Keratinocyte (primary cell): ENCODE results near the gene PRKAR1B. TPM values are rescaled to one million over a fixed set of nuclear protein-coding genes. Genes with fewer than 3 reads are reported as not detected.

Source experiments
- DNase-seq: peaks from one replicate; pipeline ENCODE4 v3.0.0-alpha.2; 2011; ENCODE audit warnings: low read depth, missing footprints, low spot score
- FAIRE-seq: peaks from 2 replicates; lab custom pipeline; 2011; peaks lifted over from hg19 to GRCh38; lab: Jason Lieb, UNC
- H2AFZ ChIP-seq: 2 replicates; pipeline ENCODE4 v1.6.0; 2012; ENCODE audit warnings: low read length, control low read depth, inconsistent platforms; ENCODE audit not compliant: control insufficient read depth
- H3K27ac ChIP-seq: 2 replicates; pipeline ENCODE4 v1.5.1; 2011; ENCODE audit warnings: low read length; ENCODE audit not compliant: control insufficient read depth, insufficient read depth
- H3K27me3 ChIP-seq: 3 replicates; pipeline ENCODE4 v1.6.0; 2011; ENCODE audit warnings: low read length; ENCODE audit not compliant: control insufficient read depth, insufficient read depth; ENCODE audit errors: extremely low read depth
- H3K36me3 ChIP-seq, 2 experiments: 2 replicates in 1 of 2; 3 replicates in 1 of 2; pipeline ENCODE4 v1.5.1; 2011; ENCODE audit warnings: low read length in 2 of 2, mild to moderate bottlenecking in 1 of 2; ENCODE audit not compliant: control insufficient read depth in 2 of 2, insufficient read depth in 2 of 2; ENCODE audit errors: extremely low read depth in 1 of 2
- H3K4me1 ChIP-seq: 3 replicates; pipeline ENCODE4 v1.5.1; 2011; ENCODE audit warnings: low read length; ENCODE audit not compliant: control insufficient read depth, insufficient read depth; ENCODE audit errors: extremely low read depth
- H3K4me2 ChIP-seq: 3 replicates; pipeline ENCODE4 v1.6.0; 2011; ENCODE audit warnings: low read depth, low read length; ENCODE audit not compliant: control insufficient read depth, insufficient read depth; ENCODE audit errors: extremely low read depth
- H3K4me3 ChIP-seq, 3 experiments: fragments of 200-600 bp in 1 of 3; sonication (generic) in 1 of 3; 2 replicates in 2 of 3; 3 replicates in 1 of 3; pipeline ENCODE4 v1.5.1; 2011 to 2016; ENCODE audit warnings: low read length in 3 of 3, mild to moderate bottlenecking in 3 of 3, control low read depth in 2 of 3, inconsistent platforms in 1 of 3, low read depth in 1 of 3, mixed read lengths in 1 of 3, mixed run types in 1 of 3, moderate library complexity in 1 of 3; ENCODE audit not compliant: control insufficient read depth in 2 of 3, insufficient read depth in 2 of 3; ENCODE audit errors: extremely low read depth in 1 of 3
- H3K79me2 ChIP-seq: 2 replicates; pipeline ENCODE4 v1.6.0; 2012; ENCODE audit warnings: low read length; ENCODE audit not compliant: control insufficient read depth, insufficient read depth
- H3K9ac ChIP-seq: 3 replicates; pipeline ENCODE4 v1.6.0; 2011; ENCODE audit warnings: low read length; ENCODE audit not compliant: control insufficient read depth, insufficient read depth; ENCODE audit errors: extremely low read depth
- H3K9me1 ChIP-seq: 3 replicates; pipeline ENCODE4 v1.6.0; 2011; ENCODE audit warnings: low read length; ENCODE audit not compliant: control insufficient read depth, insufficient read depth; ENCODE audit errors: extremely low read depth
- H3K9me3 ChIP-seq: 2 replicates; pipeline ENCODE4 v1.5.1; 2012; ENCODE audit warnings: low read depth, low read length; ENCODE audit not compliant: control insufficient read depth
- H4K20me1 ChIP-seq: 3 replicates; pipeline ENCODE4 v1.6.0; 2011; ENCODE audit warnings: low read length; ENCODE audit not compliant: control insufficient read depth, insufficient read depth; ENCODE audit errors: extremely low read depth
- CTCF ChIP-seq, 3 experiments: IDR thresholded peaks in 1 of 3; conservative IDR thresholded peaks in 1 of 3; optimal IDR thresholded peaks in 1 of 3; 2 replicates in 2 of 3; 3 replicates in 1 of 3; pipeline versions ENCODE3 to v1.5.1; 2011; ENCODE audit warnings: low read length in 3 of 3, mild to moderate bottlenecking in 3 of 3, moderate library complexity in 2 of 3, control low read depth in 1 of 3, inconsistent platforms in 1 of 3; ENCODE audit not compliant: insufficient read depth in 2 of 3; ENCODE audit errors: extremely low read depth in 1 of 3
- EZH2 ChIP-seq: IDR thresholded peaks from one replicate; pipeline ENCODE4 v1.6.1; 2012; ENCODE audit warnings: inconsistent platforms, mild to moderate bottlenecking, low read length, moderate library complexity
- dilution Hi-C: fragments of 300-500 bp; cut with MboI; formaldehyde crosslinking; loops from one replicate; pipeline ENCODE4 v1.7.0; 2020; ENCODE audit warnings: low sequenced_read_pairs; ENCODE audit not compliant: extremely low pct_ligation_motif_present
- polyA plus RNA-seq, 5 experiments: library from polyadenylated mRNA; depleted of rRNA in 3 of 5; stranded (reverse) in 3 of 5; stranded (forward) in 1 of 5; unstranded in 1 of 5; fragments of >200 nt; gene quantifications; 1 replicate in 1 of 5; 2 replicates in 3 of 5; 3 replicates in 1 of 5; pipeline versions ENCODE4 v1.2.1 to v1.2.3, GENCODE V29; 2011 to 2012; ENCODE audit warnings: missing spikeins in 2 of 5, low read depth in 1 of 5, low replicate concordance in 1 of 5

Gene PRKAR1B
- polyA plus RNA-seq, 1 donor (not counting 4 experiments of a cell fraction or from before 2014, with no cell fraction given) = 10.8 TPM

GRCh38 chr7:630111-630511 lies 97.0 kb downstream of the PRKAR1B start:
- Histone ChIP-seq H3K9me1 (no peaks in the 10 kb centered on the region), H3K27ac (no peak overlapping the region), H3K4me1 (no peaks in the 10 kb centered on the region), H3K4me3 (no peak overlapping the region), H3K79me2 (no peaks in the 10 kb centered on the region), H4K20me1 (no peaks in the 10 kb centered on the region), H3K9me3 (no peaks in the 10 kb centered on the region), H3K4me2 (no peak overlapping the region), H3K9ac (no peak overlapping the region), H3K27me3 (no peaks in the 10 kb centered on the region), H3K36me3 (no peaks in the 10 kb centered on the region), H2AFZ (no peak overlapping the region)
- dilution Hi-C loops = no loop called here
- no peak for DNase-seq
- TF ChIP-seq CTCF (optimal IDR thresholded peaks at IDR 0.05 in 1 of 3, IDR thresholded peaks at IDR 0.05 in 1 of 3, conservative IDR thresholded peaks at IDR 0.05 in 1 of 3; ENCODE audit: extremely low read depth in 1 of 3, insufficient read depth in 2 of 3, low read length in 3 of 3) (no peak), EZH2 (no peak)
- FAIRE-seq = no peak

- H3K27me3 ChIP-seq = no peaks in the 10 kb centered on the region
- dilution Hi-C loops = no loop called here
Observed at GRCh38 chr7:628826-629225, 98.3 kb downstream of the PRKAR1B start.

More at GRCh38 chr7:628826-629225, 98.3 kb downstream of the PRKAR1B start:
- FAIRE-seq = no peak
- Histone ChIP-seq H3K79me2 (no peaks in the 10 kb centered on the region), H4K20me1 (no peaks in the 10 kb centered on the region), H2AFZ (no peak overlapping the region), H3K27ac (no peak overlapping the region), H3K9me1 (no peaks in the 10 kb centered on the region), H3K4me1 (no peaks in the 10 kb centered on the region), H3K9ac (no peak overlapping the region), H3K36me3 (no peaks in the 10 kb centered on the region), H3K4me2 (no peak overlapping the region), H3K4me3 (no peak overlapping the region), H3K9me3 (no peaks in the 10 kb centered on the region)
- TF ChIP-seq EZH2 = no peak
- TF ChIP-seq CTCF (optimal IDR thresholded peaks at IDR 0.05 in 1 of 3, IDR thresholded peaks at IDR 0.05 in 1 of 3, conservative IDR thresholded peaks at IDR 0.05 in 1 of 3; ENCODE audit: extremely low read depth in 1 of 3, insufficient read depth in 2 of 3, low read length in 3 of 3) = no peak
- DNase-seq = no peak
